Measurements from ENCODE around the gene RGL1. TPM values are rescaled to one million over a fixed set of nuclear protein-coding genes. Genes with fewer than 3 reads are reported as not detected.
A peak's percentile ranks its signal among the peaks of the same experiment; 100 is the strongest.

RGL1 gene
- total RNA-seq, 1 experiment from 2014 or later, result 74.0 TPM

GRCh38 chr1:183834568-183834967 lies 29.6 kb downstream of the RGL1 start:
- no TSS peak for BruUV-seq (replicated peaks)
- TF ChIP-seq EZH2 (IDR thresholded peaks at IDR 0.05; ENCODE audit: borderline replicate concordance, low read depth, low read length, poor library complexity, severe bottlenecking) (no peak), CTCF (conservative IDR thresholded peaks at IDR 0.05; ENCODE audit: low read depth, low read length) (no peak)
- intact Hi-C loops (cut with micrococcal nuclease; ENCODE audit: unreplicated experiment), result no loop called here
- H3K36me3 ChIP-seq (ENCODE audit: insufficient read depth, low read length, poor library complexity, severe bottlenecking), result peaks cover 11% of the 10 kb centered on the region
- H3K27ac ChIP-seq (ENCODE audit: low read depth, low read length, poor library complexity, severe bottlenecking), result no peak overlapping the region
- H3K9me3 ChIP-seq (ENCODE audit: low read depth, low read length, poor library complexity, severe bottlenecking), result no peaks in the 10 kb centered on the region
- H3K27me3 ChIP-seq (replicated peaks; ENCODE audit: insufficient read depth, low read depth, low read length, poor library complexity), result no peaks in the 10 kb centered on the region
- CTCF ChIA-PET, result no interaction called here
- POLR2A ChIA-PET (ENCODE audit: low non-redundant PET), result interaction anchor here (0.8 kb wide), 1 partner anchor 15 kb away, joined by 5 read pairs; no protein-coding TSS in a partner anchor
- H3K4me3 ChIP-seq (ENCODE audit: low read depth, low read length, poor library complexity, severe bottlenecking), result no peak overlapping the region
- no peak for DNase-seq (ENCODE audit: low spot score)
- H3K4me1 ChIP-seq (ENCODE audit: insufficient read depth, low read length, poor library complexity, severe bottlenecking), result peaks cover 93% of the 10 kb centered on the region

- ChIA-PET POLR2A (ENCODE audit: low non-redundant PET) (no interaction called here), CTCF (no interaction called here)
- TF ChIP-seq EZH2 (IDR thresholded peaks at IDR 0.05; ENCODE audit: borderline replicate concordance, low read depth, low read length, poor library complexity, severe bottlenecking) (no peak), CTCF (conservative IDR thresholded peaks at IDR 0.05; ENCODE audit: low read depth, low read length) (no peak)
- no peaks in the 10 kb centered on the region for H3K27me3 ChIP-seq (replicated peaks; ENCODE audit: insufficient read depth, low read depth, low read length, poor library complexity)
- no peak overlapping the region for H3K4me3 ChIP-seq (ENCODE audit: low read depth, low read length, poor library complexity, severe bottlenecking)
- BruUV-seq (replicated peaks), result no TSS peak
- peaks cover 87% of the 10 kb centered on the region for H3K4me1 ChIP-seq (ENCODE audit: insufficient read depth, low read length, poor library complexity, severe bottlenecking)
- H3K9me3 ChIP-seq (ENCODE audit: low read depth, low read length, poor library complexity, severe bottlenecking), result no peaks in the 10 kb centered on the region
- peak overlapping the region; percentile 54 for H3K27ac ChIP-seq (ENCODE audit: low read depth, low read length, poor library complexity, severe bottlenecking)
- H3K36me3 ChIP-seq (ENCODE audit: insufficient read depth, low read length, poor library complexity, severe bottlenecking), result peaks cover 11% of the 10 kb centered on the region
- no peak for DNase-seq (ENCODE audit: low spot score)
- intact Hi-C loops (cut with micrococcal nuclease; ENCODE audit: unreplicated experiment), result no loop called here
Measured at GRCh38 chr1:183836598-183836997, 31.7 kb downstream of the RGL1 start.

- CTCF ChIA-PET, result no interaction called here
- H3K27ac ChIP-seq (ENCODE audit: low read depth, low read length, poor library complexity, severe bottlenecking), result peak overlapping the region; percentile 32
- H3K9me3 ChIP-seq (ENCODE audit: low read depth, low read length, poor library complexity, severe bottlenecking), result no peaks in the 10 kb centered on the region
- TF ChIP-seq EZH2 (IDR thresholded peaks at IDR 0.05; ENCODE audit: borderline replicate concordance, low read depth, low read length, poor library complexity, severe bottlenecking) (no peak), CTCF (conservative IDR thresholded peaks at IDR 0.05; ENCODE audit: low read depth, low read length) (no peak)
- peak; percentile 91 for DNase-seq (ENCODE audit: low spot score)
- peaks cover 87% of the 10 kb centered on the region for H3K4me1 ChIP-seq (ENCODE audit: insufficient read depth, low read length, poor library complexity, severe bottlenecking)
- no peak overlapping the region for H3K4me3 ChIP-seq (ENCODE audit: low read depth, low read length, poor library complexity, severe bottlenecking)
- POLR2A ChIA-PET (ENCODE audit: low non-redundant PET), result no interaction called here
- intact Hi-C loops (cut with micrococcal nuclease; ENCODE audit: unreplicated experiment), result no loop called here
- BruUV-seq (replicated peaks), result no TSS peak
- H3K27me3 ChIP-seq (replicated peaks; ENCODE audit: insufficient read depth, low read depth, low read length, poor library complexity), result no peaks in the 10 kb centered on the region
- H3K36me3 ChIP-seq (ENCODE audit: insufficient read depth, low read length, poor library complexity, severe bottlenecking), result peaks cover 11% of the 10 kb centered on the region
Measured at GRCh38 chr1:183837062-183837461, 32.1 kb downstream of the RGL1 start.

Measured in A673 (cell line).